Glomerular endothelial cell (primary cell): ENCODE data around the gene MLN. TPM values are rescaled to one million over a fixed set of nuclear protein-coding genes. Genes with fewer than 3 reads are reported as not detected.
A peak's percentile ranks its signal among the peaks of the same experiment; 100 is the strongest.

Experiments
- DNase-seq: peaks from one replicate; pipeline ENCODE4 v3.0.0-alpha.2; 2011; ENCODE audit warnings: low read depth, low spot score; ENCODE audit errors: extremely low read depth
- total RNA-seq: library from RNA; depleted of rRNA; stranded (reverse); fragments of >200 nt; gene quantifications from 2 replicates; pipeline ENCODE4 v1.2.3, GENCODE V29; 2015

The MLN gene
- not detected in 2 replicates for total RNA-seq

DNA sequence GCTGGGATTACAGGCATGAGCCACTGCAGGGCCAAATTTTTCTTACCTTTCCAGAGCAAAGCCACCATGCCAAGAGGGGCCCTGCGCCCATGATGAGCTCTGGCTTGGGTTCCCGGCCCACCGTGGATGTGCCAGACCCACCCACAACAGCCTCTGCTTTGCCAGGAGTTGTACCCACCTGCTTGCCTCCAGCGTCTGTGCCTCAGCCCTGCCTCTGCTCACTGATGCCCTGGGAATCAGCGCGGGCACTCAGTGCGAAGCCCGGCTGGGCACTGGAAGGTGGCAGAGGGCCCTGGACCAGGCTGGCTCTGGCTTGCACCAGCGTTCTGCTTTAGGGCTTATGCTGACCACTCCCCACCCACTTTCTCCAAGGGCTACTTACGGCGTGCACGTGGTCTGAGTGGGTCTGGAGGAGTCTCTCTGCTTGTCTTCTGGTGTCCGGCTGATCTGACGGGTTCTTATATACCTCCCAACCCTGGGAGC lies at the start of gene MLN:
Gene MLN, minus strand, starts transcription at position 433 of the 483 bp plus-strand sequence. CDS start 2,840 bp downstream, outside the sequence.
- no peak for DNase-seq

- no peak for DNase-seq
Observed at GRCh38 chr6:33853026-33853425, 49.2 kb upstream of the MLN start.

- no peak for DNase-seq
Observed at GRCh38 chr6:33851959-33852358, 48.2 kb upstream of the MLN start.

DNA sequence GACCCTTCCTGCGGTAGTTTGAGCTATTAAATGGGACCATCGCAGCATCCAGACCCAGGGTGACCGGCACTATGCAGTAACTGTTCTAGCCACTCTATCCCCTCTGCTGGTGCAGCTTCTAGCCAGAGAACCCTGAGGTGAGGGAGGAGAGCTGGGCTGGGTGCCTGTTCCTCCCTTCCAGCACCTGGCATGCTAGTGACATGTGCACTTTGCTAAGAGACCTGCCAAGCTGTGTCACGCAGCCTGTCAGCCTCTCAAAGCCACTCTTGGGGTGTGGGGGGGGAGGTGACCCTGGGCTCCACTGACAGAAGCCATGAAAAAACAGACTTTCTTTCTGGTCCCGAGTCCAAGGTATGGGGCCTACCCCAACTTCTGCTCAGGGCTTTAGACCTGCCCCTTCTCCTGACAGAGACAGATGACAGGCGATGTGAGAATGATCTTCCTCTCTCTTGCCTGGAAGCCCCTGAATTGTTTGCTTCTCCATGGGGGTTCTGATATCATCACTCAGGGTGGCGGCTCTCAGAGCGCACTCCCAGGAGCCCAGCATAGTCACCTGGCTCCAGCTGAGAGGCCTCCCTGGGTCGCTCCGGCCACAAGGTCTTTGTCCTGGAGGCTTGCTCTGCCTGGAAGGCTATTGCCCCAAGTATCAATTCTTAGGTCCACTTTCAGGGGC lies 47.2 kb upstream of the MLN start:
- no peak for DNase-seq

GRCh38 chr6:33850296-33850695 lies 46.5 kb upstream of the MLN start:
- DNase-seq = no peak

GRCh38 chr6:33849500-33850075 lies 45.8 kb upstream of the MLN start:
- DNase-seq = no peak

GRCh38 chr6:33848484-33848883 lies 44.7 kb upstream of the MLN start:
- no peak for DNase-seq

DNA sequence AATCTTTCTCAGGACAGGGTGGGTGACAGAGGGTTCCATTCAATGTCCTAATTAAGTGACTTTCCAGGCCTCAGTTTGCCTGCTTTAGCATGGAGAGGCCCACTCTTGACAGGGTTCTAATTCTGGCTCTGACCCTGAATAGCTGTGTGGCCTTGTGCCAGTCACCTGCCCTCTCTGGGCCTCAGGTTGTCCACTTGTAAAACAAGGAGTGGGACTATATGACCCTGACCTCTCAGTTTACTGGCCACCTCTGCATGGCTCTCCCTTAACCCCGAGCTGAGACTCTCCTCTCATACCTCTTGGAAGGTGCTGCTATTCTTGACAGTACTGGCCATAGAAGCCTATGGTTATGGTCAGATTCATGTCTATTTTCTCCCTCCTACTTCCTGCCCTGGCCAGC lies 44.1 kb upstream of the MLN start:
- DNase-seq = no peak

DNA sequence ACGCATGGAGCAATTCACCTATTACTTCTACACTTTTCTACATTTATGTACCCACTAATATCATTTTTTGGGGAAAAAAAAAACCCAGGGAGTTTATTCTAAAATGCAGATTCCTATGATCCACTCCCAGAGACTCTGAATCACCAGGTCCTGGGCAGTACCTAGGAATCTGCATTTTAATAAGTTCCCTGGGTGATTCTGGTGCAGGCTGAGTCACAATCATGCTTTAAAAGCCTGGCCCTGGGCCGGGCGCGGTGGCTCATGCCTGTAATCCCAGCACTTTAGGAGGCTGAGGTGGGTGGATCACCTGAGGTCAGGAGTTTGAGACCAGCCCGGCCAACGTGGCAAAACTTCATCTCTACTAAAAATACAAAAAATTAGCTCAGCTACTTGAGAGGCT lies 43.3 kb upstream of the MLN start:
- DNase-seq = no peak

GRCh38 chr6:33846226-33846625 lies 42.4 kb upstream of the MLN start:
- DNase-seq = no peak

DNA sequence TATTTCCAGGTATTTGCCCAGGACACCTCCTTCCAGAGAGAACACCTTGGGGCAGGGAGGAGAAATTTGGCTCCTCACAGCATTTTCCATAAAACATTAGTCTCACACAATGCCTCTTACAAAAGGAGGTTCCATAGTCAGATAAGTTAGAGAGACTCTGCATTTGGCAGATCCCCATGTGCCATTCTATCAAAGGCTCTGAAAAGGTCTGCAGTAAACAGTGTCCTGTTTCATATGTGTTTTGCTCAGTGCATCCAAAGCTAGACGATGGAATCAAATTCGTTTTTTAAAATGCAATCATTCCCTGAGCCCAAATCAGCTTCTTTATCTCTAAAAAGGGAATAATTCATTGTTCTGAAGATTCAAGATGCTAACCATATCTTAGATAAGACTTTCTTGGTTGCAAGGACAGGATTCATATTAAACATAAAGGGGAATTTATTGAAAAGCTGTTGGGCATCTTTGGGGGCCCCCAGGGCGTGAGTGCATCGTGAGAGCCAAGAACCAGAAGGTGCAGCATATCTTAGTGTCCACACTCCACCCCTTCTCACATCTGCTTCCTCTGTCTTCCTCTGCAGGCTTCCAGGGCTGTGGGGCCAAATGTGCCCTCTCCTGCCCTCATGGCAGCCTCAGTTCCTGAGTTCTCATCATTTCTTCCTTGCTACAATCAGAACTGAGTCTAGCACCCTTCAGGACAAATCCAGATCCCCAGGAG lies 41.4 kb upstream of the MLN start:
- no peak for DNase-seq

DNA sequence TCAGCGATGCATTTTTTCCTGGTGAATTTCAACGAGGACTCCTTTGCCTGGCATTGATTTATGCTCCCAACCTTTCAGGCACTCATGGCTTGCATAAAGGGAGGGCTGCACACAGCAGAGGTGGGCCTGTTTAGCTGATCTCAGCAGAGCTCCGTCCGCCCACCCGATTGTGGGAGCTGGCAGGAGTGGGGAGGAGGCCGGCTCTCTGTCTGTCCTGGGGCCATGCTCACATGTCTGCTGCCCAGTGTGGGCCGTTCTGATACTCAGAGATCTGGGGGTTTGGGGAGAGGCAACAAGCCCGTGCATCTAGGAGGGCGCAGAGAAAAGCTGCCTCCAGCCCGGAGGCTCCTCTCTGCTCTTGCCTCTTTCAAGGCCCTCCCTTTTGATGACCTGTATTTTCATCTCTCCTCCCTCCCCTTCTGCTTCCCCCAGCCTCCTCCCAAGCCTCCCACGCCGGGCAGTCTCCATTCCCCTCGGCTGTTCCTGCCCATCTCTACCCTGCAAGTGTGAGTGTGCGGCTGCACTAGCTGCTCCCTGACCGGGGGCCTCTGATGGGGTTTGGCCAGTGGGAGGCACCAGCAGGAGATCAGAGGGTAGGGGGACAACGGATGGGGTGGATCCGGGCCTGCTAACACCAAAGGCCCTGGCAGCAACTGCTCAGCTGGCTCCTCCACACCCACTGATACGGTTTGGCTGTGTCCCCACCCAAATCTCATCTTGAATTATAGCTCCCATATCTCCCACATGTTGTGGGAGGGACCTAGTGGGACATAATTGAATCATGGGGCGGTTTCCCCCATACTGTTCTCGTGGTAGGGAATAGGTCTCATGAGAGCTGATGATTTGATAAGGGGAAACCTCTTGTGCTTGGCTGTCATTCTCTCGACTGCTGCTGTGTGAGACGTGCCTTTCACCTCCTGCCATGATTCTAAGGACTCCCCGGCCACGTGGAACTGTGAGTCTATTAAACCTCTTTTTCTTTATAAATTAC lies 39.6 kb upstream of the MLN start:
- DNase-seq = no peak

DNA sequence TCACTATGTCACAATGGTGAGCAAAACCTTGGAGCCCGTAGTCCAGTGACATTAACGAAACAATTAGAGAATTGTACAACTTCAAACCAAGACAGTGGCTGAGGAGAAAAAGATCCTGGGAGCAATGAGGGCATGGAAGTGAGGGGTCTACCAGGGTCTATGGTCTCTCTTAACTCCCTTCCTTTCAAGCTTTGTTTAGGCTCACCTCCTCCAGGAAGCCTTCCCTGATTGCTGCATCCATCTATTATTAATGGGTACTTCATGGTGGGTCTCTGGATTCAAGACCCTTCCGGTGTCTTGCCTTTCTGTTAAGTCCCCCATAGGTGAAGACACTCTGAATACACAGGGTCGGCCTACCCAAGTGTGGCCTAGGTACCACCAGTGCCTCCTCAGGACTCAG lies 38.1 kb upstream of the MLN start:
- no peak for DNase-seq

DNA sequence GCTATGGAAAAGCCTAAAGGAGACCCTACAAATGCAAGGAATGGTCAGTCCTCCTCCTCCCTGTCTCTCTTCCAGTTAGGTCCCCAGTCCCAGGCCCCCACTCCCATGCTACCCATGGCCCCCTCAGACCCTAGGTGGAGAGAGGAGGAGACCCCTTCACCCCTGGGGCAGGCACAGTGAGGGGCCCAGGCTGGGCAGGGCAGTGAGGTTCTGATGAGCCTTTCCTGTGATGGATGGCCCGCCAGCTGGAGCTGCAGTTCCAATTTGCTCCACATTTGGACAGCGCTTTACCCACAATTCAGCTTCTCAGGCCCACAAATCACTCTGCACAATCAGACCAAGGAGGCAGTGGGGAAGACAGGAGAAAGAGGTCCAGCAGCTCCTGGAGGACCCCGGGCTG lies 37.3 kb upstream of the MLN start:
- DNase-seq = no peak

GRCh38 chr6:33840048-33840926 lies 36.5 kb upstream of the MLN start:
- DNase-seq = peak; percentile 81

- no peak for DNase-seq
Observed at GRCh38 chr6:33839399-33840047, 35.7 kb upstream of the MLN start.

DNA sequence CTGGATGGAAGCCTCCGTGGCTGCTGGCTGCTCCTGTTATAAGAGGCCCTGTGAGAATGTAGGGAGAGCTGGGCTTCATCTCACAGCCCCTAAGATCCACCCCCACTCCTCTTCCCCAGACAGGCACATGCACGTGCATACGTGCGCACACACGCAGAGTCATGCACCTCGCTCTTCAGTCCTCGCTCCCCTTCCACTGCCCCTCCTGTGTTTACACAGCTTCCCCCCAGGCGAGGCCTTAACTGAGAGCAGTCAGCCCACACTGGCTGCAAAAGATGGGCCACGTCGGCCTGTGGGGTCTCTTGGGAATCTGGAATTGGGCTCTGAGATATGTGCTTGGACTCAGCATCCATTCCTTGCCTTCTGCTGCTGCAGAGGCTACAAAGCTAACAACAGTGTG lies 35.2 kb upstream of the MLN start:
- no peak for DNase-seq

DNA sequence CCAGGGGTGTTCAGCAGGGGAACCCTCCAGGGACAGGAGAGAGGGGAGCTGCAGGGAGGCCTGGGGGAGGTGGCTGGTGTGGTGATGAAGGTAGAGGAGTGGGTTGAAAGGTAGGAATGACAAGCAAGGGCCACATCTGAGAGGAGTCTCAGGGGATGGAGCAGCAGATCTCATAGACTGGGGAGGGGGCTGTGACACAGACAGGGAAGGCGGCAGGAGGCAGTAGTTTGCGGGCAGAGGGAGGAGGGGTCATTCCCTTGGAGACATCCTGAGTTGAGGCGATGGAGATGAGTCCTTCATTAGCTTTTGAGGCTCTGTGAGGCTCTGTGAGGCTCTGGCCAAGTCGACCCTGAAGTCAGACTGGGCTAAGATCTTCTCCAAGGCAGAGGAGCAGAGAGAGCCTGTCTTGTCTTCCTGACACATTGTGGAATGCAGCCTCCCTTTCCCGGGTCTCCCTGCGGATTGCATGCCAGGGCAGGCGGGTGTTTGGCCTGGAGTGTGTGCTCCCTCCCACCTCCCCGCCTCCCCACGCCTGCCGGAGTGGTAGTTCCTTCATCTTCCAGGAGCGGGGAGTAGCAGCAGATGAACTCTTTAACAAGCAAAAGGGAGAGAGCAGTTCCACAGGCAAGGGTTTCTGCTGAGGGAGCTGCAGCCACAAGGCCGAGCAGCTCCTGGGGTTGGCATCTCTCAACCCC lies 34.3 kb upstream of the MLN start:
- no peak for DNase-seq
